MM.1S (cell line): ENCODE measurements around the gene GCNT2.

ENCODE experiments used
- CTCF ChIP-seq: fragments of 300-600 bp; sonication (generic); IDR thresholded peaks from 2 replicates; pipeline ENCODE4 v1.5.1; 2016; ENCODE audit warnings: antibody characterized with exemption, low read length, mixed read lengths
- EZH2 ChIP-seq: fragments of 300-600 bp; sonication (generic); optimal IDR thresholded peaks from 2 replicates; pipeline ENCODE3; 2017; ENCODE audit warnings: low read depth, mild to moderate bottlenecking, antibody characterized with exemption, low read length, mixed read lengths
- EZH2phosphoT487 ChIP-seq: fragments of 300-600 bp; sonication (generic); IDR thresholded peaks from 2 replicates; pipeline ENCODE4 v1.6.1; 2018; ENCODE audit warnings: antibody characterized with exemption, low read length

- peak; percentile 67 for TF ChIP-seq CTCF
- no peak for TF ChIP-seq EZH2phosphoT487
- TF ChIP-seq EZH2, result no peak
Observed at GRCh38 chr6:10478187-10479040, 42.7 kb upstream of the GCNT2 start.
